Trophoblast cell (in vitro differentiated cells and primary cell): ENCODE results near the gene CKAP4.

Experiments used
- DNase-seq, 2 donors: peaks; one replicate each; pipeline ENCODE4 v3.0.0-alpha.2; 2016
- H2AFZ ChIP-seq: 2 replicates; pipeline ENCODE4 v1.6.1; 2013; ENCODE audit warnings: low read length, moderate library complexity, mild to moderate bottlenecking; ENCODE audit not compliant: insufficient read depth, poor library complexity
- H2AK5ac ChIP-seq: 2 replicates; pipeline ENCODE4 v1.6.1; 2013; ENCODE audit warnings: mild to moderate bottlenecking, low read length
- H2BK120ac ChIP-seq: 2 replicates; pipeline ENCODE4 v1.6.1; 2013; ENCODE audit warnings: low read length, mild to moderate bottlenecking, moderate library complexity; ENCODE audit not compliant: insufficient read depth, poor library complexity
- H2BK12ac ChIP-seq: 2 replicates; pipeline ENCODE4 v1.6.1; 2013; ENCODE audit warnings: mild to moderate bottlenecking, low read length, moderate library complexity
- H2BK5ac ChIP-seq: 2 replicates; pipeline ENCODE4 v1.6.1; 2013; ENCODE audit warnings: low read length, low read depth, moderate library complexity, mild to moderate bottlenecking; ENCODE audit not compliant: poor library complexity
- H3K14ac ChIP-seq: 2 replicates; pipeline ENCODE4 v1.6.1; 2013; ENCODE audit warnings: mild to moderate bottlenecking, low read length
- H3K18ac ChIP-seq: 2 replicates; pipeline ENCODE4 v1.6.1; 2013; ENCODE audit warnings: mild to moderate bottlenecking, low read length
- H3K23ac ChIP-seq: 2 replicates; pipeline ENCODE4 v1.6.1; 2013; ENCODE audit warnings: low read length
- H3K27ac ChIP-seq: 2 replicates; pipeline ENCODE4 v1.5.1; 2013; ENCODE audit warnings: low read depth, mild to moderate bottlenecking, inconsistent platforms, low read length, moderate library complexity
- H3K27me3 ChIP-seq: 2 replicates; pipeline ENCODE4 v1.6.1; 2013; ENCODE audit warnings: inconsistent platforms, mild to moderate bottlenecking, low read length, moderate library complexity; ENCODE audit not compliant: insufficient read depth
- H3K36me3 ChIP-seq, 2 experiments: 1 replicate in 1 of 2; 2 replicates in 1 of 2; pipeline ENCODE4 v1.6.1; 2013; ENCODE audit warnings: low read length in 2 of 2, mild to moderate bottlenecking in 2 of 2, moderate library complexity in 1 of 2; ENCODE audit not compliant: insufficient read depth in 2 of 2, control insufficient read depth in 1 of 2
- H3K4ac ChIP-seq: 2 replicates; pipeline ENCODE4 v1.6.1; 2013; ENCODE audit warnings: low read depth, mild to moderate bottlenecking, low read length, moderate library complexity
- H3K4me1 ChIP-seq, 2 experiments: 1 replicate in 1 of 2; 2 replicates in 1 of 2; pipeline ENCODE4 v1.6.1; 2013; ENCODE audit warnings: low read length in 2 of 2, mild to moderate bottlenecking in 2 of 2, moderate library complexity in 1 of 2; ENCODE audit not compliant: insufficient read depth in 2 of 2, control insufficient read depth in 1 of 2
- H3K4me2 ChIP-seq: 2 replicates; pipeline ENCODE4 v1.6.1; 2013; ENCODE audit warnings: inconsistent platforms, mild to moderate bottlenecking, low read length, moderate library complexity
- H3K4me3 ChIP-seq: 2 replicates; pipeline ENCODE4 v1.5.1; 2013; ENCODE audit warnings: mild to moderate bottlenecking, low read depth, low read length, inconsistent platforms
- H3K79me1 ChIP-seq: one replicate; pipeline ENCODE4 v1.6.1; 2013; ENCODE audit warnings: low read length
- H3K79me2 ChIP-seq: 2 replicates; pipeline ENCODE4 v1.6.1; 2013; ENCODE audit warnings: low read length, mild to moderate bottlenecking; ENCODE audit not compliant: control insufficient read depth, insufficient read depth, poor library complexity
- H3K9ac ChIP-seq: 2 replicates; pipeline ENCODE4 v1.6.1; 2013; ENCODE audit warnings: mild to moderate bottlenecking, low read length
- H3K9me3 ChIP-seq: 2 replicates; pipeline ENCODE4 v1.6.1; 2013; ENCODE audit warnings: low read depth, mild to moderate bottlenecking, control low read depth, inconsistent platforms, low read length; ENCODE audit not compliant: insufficient read depth
- H4K12ac ChIP-seq: 2 replicates; pipeline ENCODE4 v1.6.1; 2013; ENCODE audit warnings: low read depth, mild to moderate bottlenecking, low read length, moderate library complexity
- H4K8ac ChIP-seq: 2 replicates; pipeline ENCODE4 v1.6.1; 2013; ENCODE audit warnings: low read depth, mild to moderate bottlenecking, low read length, moderate library complexity
- H4K91ac ChIP-seq: one replicate; pipeline ENCODE4 v1.6.1; 2013; ENCODE audit warnings: low read depth, mild to moderate bottlenecking, low read length, moderate library complexity
- WGBS: extraction: QIAGEN DNeasy Blood & Tissue Kit; methylation state at CpG from one replicate; pipeline ENCODE4 v1.1.7; 2013; ENCODE audit warnings: missing lambda C conversion rate; ENCODE audit not compliant: insufficient read length, insufficient coverage; ENCODE audit errors: extremely low coverage; 5-methylcytosine and 5-hydroxymethylcytosine counted together

The CKAP4 gene

DNA sequence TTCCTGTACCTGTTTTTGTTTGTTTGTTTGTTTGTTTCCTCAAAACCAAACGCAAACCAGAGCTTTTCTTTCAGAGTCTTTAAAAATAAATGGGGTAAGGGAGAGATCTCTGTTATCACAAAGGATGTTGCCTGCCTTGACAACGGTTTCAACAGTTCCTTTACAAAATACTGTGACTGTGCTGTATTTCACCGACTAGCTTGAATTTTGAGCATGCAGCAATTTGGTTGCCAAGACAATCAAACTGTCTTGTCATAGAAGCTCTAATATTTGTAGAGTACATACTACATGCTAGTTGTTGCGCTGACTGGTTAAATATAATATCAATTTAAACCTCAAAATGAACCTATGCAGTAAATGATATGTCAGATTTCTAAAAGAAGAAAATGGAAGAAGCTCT, 32.3 kb upstream of the CKAP4 start:
- Histone ChIP-seq H2BK12ac (no peak overlapping the region), H3K9ac (no peak overlapping the region), H3K4me3 (no peak overlapping the region), H3K79me2 (no peaks in the 10 kb centered on the region), H2AK5ac (no peak overlapping the region), H4K12ac (no peak overlapping the region), H3K4me1 (no peaks in the 10 kb centered on the region), H3K4me2 (no peak overlapping the region), H3K18ac (no peak overlapping the region), H3K23ac (no peak overlapping the region), H2AFZ (no peak overlapping the region), H3K9me3 (no peaks in the 10 kb centered on the region), H3K14ac (no peak overlapping the region), H2BK5ac (no peak overlapping the region), H4K8ac (no peak overlapping the region), H3K27me3 (no peaks in the 10 kb centered on the region), H3K27ac (no peak overlapping the region), H3K4ac (no peak overlapping the region), H3K36me3 (no peaks in the 10 kb centered on the region), H4K91ac (no peak overlapping the region), H2BK120ac (no peak overlapping the region), H3K79me1 (no peaks in the 10 kb centered on the region)
- DNase-seq, result no peak
- WGBS, result no CpG with 5 or more reads among the region's 4 CpGs

GRCh38 chr12:106276032-106276740, 28.4 kb upstream of the CKAP4 start:
- Histone ChIP-seq H3K27ac (no peak overlapping the region), H3K9me3 (no peaks in the 10 kb centered on the region), H2AFZ (no peak overlapping the region), H3K23ac (no peak overlapping the region), H2AK5ac (no peak overlapping the region), H3K18ac (no peak overlapping the region), H2BK5ac (no peak overlapping the region), H3K79me1 (no peaks in the 10 kb centered on the region), H3K4me1 (no peaks in the 10 kb centered on the region), H3K14ac (no peak overlapping the region), H2BK120ac (no peak overlapping the region), H4K91ac (no peak overlapping the region), H3K4me2 (no peak overlapping the region), H3K79me2 (no peaks in the 10 kb centered on the region), H3K9ac (no peak overlapping the region), H3K27me3 (no peaks in the 10 kb centered on the region), H3K4me3 (no peak overlapping the region), H2BK12ac (no peak overlapping the region), H3K4ac (no peak overlapping the region), H4K8ac (no peak overlapping the region), H3K36me3 (no peaks in the 10 kb centered on the region), H4K12ac (no peak overlapping the region)
- DNase-seq, result no peak
- no CpG with 5 or more reads among the region's 4 CpGs for WGBS

GRCh38 chr12:106275458-106275857, 27.6 kb upstream of the CKAP4 start:
- no peaks in the 10 kb centered on the region for H3K4me1 ChIP-seq
- no peaks in the 10 kb centered on the region for H3K27me3 ChIP-seq
- no peak overlapping the region for H3K4ac ChIP-seq
- no peak overlapping the region for H3K18ac ChIP-seq
- H4K12ac ChIP-seq, result no peak overlapping the region
- H2BK120ac ChIP-seq, result no peak overlapping the region
- no peak overlapping the region for H3K9ac ChIP-seq
- H3K14ac ChIP-seq, result no peak overlapping the region
- DNase-seq, result no peak
- H3K9me3 ChIP-seq, result no peaks in the 10 kb centered on the region
- H3K79me2 ChIP-seq, result no peaks in the 10 kb centered on the region
- H3K27ac ChIP-seq, result no peak overlapping the region
- H2BK5ac ChIP-seq, result no peak overlapping the region
- no peak overlapping the region for H3K4me2 ChIP-seq
- no peak overlapping the region for H3K23ac ChIP-seq
- no peak overlapping the region for H2AFZ ChIP-seq
- no peaks in the 10 kb centered on the region for H3K79me1 ChIP-seq
- no peak overlapping the region for H4K8ac ChIP-seq
- H2AK5ac ChIP-seq, result no peak overlapping the region
- H3K36me3 ChIP-seq, result no peaks in the 10 kb centered on the region
- no peak overlapping the region for H4K91ac ChIP-seq
- no peak overlapping the region for H3K4me3 ChIP-seq
- no CpG with 5 or more reads among the region's 9 CpGs for WGBS
- H2BK12ac ChIP-seq, result no peak overlapping the region

DNA sequence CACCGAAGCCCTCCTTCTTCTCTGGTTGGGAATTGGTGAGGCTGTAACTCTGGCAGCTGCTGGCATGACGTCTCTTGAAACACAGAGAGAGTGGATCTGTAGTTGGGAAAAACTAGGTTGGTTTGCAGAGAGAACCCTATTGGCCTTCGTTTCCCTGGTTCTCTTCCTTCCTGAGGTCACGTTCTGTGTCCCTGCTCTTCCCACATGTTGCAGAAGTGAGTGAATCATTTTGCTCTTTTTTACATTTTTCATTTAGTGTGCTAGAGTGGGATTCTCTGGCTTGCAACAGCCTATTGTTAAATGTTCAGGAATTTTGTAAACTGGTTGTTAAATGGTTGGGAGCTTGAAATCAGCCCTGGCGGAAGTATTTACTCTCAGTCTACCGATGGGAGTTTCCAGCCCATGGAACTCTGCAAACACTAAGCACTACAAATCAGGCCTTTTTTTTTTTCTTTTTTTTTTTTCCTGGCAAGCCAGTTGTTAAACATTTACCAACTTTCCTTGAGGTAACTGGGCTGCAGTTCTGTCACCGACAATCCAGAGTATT, 26.8 kb upstream of the CKAP4 start:
- WGBS, result no CpG with 5 or more reads among the region's 7 CpGs
- Histone ChIP-seq H3K23ac (no peak overlapping the region), H3K27ac (no peak overlapping the region), H3K36me3 (no peaks in the 10 kb centered on the region), H3K4me1 (no peaks in the 10 kb centered on the region), H2AK5ac (no peak overlapping the region), H3K4me2 (no peak overlapping the region), H3K14ac (no peak overlapping the region), H3K27me3 (no peaks in the 10 kb centered on the region), H4K91ac (no peak overlapping the region), H3K4me3 (no peak overlapping the region), H2AFZ (no peak overlapping the region), H4K12ac (no peak overlapping the region), H2BK5ac (no peak overlapping the region), H3K4ac (no peak overlapping the region), H2BK12ac (no peak overlapping the region), H3K18ac (no peak overlapping the region), H3K9ac (no peak overlapping the region), H3K79me2 (no peaks in the 10 kb centered on the region), H2BK120ac (no peak overlapping the region), H3K79me1 (no peaks in the 10 kb centered on the region), H4K8ac (no peak overlapping the region), H3K9me3 (no peaks in the 10 kb centered on the region)
- no peak for DNase-seq
